ENCODE results near the gene RNF20.

RNF20 gene

DNA sequence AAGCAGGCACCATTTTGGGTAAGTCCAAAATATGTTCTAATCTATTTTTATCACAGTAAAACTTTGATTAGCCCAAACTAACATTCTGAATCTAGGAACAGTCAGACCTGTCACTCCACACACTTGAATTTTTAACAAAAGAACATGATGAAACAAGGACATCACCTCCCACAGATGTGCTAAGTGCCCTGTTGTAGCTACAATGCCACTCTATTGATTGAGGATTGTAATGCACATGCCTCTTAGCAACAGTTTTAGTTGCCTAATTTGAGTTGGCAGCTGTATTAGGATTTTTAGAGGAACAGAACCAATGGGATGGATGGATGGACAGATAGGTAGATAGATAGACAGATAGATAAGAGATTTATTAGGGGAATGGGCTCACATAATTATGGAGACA, 20.3 kb upstream of the RNF20 start:
- TF ChIP-seq ZNF791 (tag by site-specific recombination; IDR thresholded peaks at IDR 0.05) (no peak), ZNF169 (tag by site-specific recombination; IDR thresholded peaks at IDR 0.05) (no peak), ZNF501 (tag by site-specific recombination; IDR thresholded peaks at IDR 0.05) (no peak), ZNF560 (tag by site-specific recombination; IDR thresholded peaks at IDR 0.05; ENCODE audit: borderline replicate concordance) (no peak), KLF9 (tag by site-specific recombination; IDR thresholded peaks at IDR 0.05; ENCODE audit: low read depth) (no peak), ZEB2 (tag by site-specific recombination; IDR thresholded peaks at IDR 0.05) (no peak), MEIS1 (CRISPR knock-in tag; IDR thresholded peaks at IDR 0.05; ENCODE audit: borderline replicate concordance) (no peak), ZNF623 (tag by site-specific recombination; IDR thresholded peaks at IDR 0.05) (no peak), ZNF580 (tag by site-specific recombination; IDR thresholded peaks at IDR 0.05) (no peak), SP3 (tag by site-specific recombination; IDR thresholded peaks at IDR 0.05) (no peak), KLF7 (tag by site-specific recombination; IDR thresholded peaks at IDR 0.05; ENCODE audit: borderline replicate concordance) (no peak), ZNF404 (tag by site-specific recombination; IDR thresholded peaks at IDR 0.05) (no peak), ZFP69B (tag by site-specific recombination; IDR thresholded peaks at IDR 0.05) (no peak), ZNF148 (tag by site-specific recombination; IDR thresholded peaks at IDR 0.05; ENCODE audit: borderline replicate concordance) (no peak)
- ChIA-PET CTCF (interaction anchor here (0.9 to 2.5 kb wide), 2 partner anchors 16 to 64 kb away, joined by 3 to 15 read pairs; no protein-coding TSS in a partner anchor), POLR2A (interaction anchor here (1.3 kb wide), 1 partner anchor 27 kb away, joined by 4 read pairs; a partner anchor contains a TSS)
- no peak overlapping the region for H3K27ac ChIP-seq (ENCODE audit: extremely low read depth, low read depth, low read length)
- H3K36me3 ChIP-seq (ENCODE audit: control insufficient read depth in 2 of 2, insufficient read depth in 1 of 2, low read length in 2 of 2): no peaks in the 10 kb centered on the region
- no peaks in the 10 kb centered on the region for H3K4me1 ChIP-seq (ENCODE audit: control insufficient read depth, insufficient read depth, low read length)
- H3K4me3 ChIP-seq (ENCODE audit: low read depth, low read length): no peak overlapping the region
- H3K9me3 ChIP-seq (ENCODE audit: control insufficient read depth, insufficient read depth, low read depth, low read length): no peaks in the 10 kb centered on the region

DNA sequence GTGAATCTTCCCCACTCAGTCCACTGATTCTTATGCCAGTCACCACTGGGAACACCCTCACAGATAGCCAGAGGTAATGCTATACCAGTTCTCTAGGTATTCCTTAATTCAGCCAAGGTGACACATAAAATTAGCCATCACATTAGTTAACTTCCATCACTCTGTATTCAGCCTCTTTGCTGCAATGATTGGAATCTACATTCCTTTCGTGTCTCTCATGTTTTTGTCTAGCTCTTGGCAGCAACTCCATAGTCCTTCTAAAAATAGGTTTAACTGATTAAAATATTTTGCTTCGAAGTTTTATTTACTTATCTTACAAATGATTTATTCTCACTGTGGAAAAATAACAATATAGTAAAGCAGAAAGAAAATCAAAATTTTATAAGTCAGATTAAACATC, 19.6 kb upstream of the RNF20 start:
- Histone ChIP-seq H3K4me1 (ENCODE audit: control insufficient read depth, insufficient read depth, low read length) (no peaks in the 10 kb centered on the region), H3K9me3 (ENCODE audit: control insufficient read depth, insufficient read depth, low read depth, low read length) (no peaks in the 10 kb centered on the region), H3K27ac (ENCODE audit: extremely low read depth, low read depth, low read length) (no peak overlapping the region), H3K36me3 (ENCODE audit: control insufficient read depth in 2 of 2, insufficient read depth in 1 of 2, low read length in 2 of 2) (no peaks in the 10 kb centered on the region), H3K4me3 (ENCODE audit: low read depth, low read length) (no peak overlapping the region)
- TF ChIP-seq, protein P1, sequence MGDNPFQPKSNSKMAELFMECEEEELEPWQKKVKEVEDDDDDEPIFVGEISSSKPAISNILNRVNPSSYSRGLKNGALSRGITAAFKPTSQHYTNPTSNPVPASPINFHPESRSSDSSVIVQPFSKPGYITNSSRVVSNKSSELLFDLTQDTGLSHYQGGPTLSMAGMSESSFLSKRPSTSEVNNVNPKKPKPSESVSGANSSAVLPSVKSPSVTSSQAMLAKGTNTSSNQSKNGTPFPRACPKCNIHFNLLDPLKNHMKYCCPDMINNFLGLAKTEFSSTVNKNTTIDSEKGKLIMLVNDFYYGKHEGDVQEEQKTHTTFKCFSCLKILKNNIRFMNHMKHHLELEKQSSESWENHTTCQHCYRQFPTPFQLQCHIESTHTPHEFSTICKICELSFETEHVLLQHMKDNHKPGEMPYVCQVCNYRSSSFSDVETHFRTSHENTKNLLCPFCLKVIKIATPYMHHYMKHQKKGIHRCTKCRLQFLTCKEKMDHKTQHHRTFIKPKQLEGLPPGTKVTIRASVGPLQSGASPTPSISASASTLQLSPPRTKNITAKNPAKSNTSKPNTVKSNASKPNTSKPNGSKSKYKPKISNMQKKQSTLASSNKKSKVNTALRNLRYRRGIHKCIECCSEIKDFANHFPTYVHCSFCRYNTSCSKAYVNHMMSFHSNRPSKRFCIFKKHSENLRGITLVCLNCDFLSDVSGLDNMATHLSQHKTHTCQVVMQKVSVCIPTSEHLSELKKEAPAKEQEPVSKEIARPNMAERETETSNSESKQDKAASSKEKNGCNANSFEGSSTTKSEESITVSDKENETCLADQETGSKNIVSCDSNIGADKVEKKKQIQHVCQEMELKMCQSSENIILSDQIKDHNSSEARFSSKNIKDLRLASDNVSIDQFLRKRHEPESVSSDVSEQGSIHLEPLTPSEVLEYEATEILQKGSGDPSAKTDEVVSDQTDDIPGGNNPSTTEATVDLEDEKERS (tag by site-specific recombination; IDR thresholded peaks at IDR 0.05): no peak
- TF ChIP-seq BCL6B (tag by site-specific recombination; IDR thresholded peaks at IDR 0.05) (no peak), ZNF354C (tag by site-specific recombination; IDR thresholded peaks at IDR 0.05; ENCODE audit: borderline replicate concordance, low read depth) (no peak), ZNF624 (tag by site-specific recombination; IDR thresholded peaks at IDR 0.05) (no peak), ZNF473 (tag by site-specific recombination; IDR thresholded peaks at IDR 0.05) (no peak), ZNF521 (tag by site-specific recombination; IDR thresholded peaks at IDR 0.05) (no peak), ZNF792 (tag by site-specific recombination; IDR thresholded peaks at IDR 0.05) (no peak), ZBTB7A (tag by site-specific recombination; IDR thresholded peaks at IDR 0.05; ENCODE audit: low read depth) (no peak), WT1 (tag by site-specific recombination; IDR thresholded peaks at IDR 0.05) (no peak), ZNF544 (tag by site-specific recombination; IDR thresholded peaks at IDR 0.05) (no peak)
- TF ChIP-seq, protein P2, sequence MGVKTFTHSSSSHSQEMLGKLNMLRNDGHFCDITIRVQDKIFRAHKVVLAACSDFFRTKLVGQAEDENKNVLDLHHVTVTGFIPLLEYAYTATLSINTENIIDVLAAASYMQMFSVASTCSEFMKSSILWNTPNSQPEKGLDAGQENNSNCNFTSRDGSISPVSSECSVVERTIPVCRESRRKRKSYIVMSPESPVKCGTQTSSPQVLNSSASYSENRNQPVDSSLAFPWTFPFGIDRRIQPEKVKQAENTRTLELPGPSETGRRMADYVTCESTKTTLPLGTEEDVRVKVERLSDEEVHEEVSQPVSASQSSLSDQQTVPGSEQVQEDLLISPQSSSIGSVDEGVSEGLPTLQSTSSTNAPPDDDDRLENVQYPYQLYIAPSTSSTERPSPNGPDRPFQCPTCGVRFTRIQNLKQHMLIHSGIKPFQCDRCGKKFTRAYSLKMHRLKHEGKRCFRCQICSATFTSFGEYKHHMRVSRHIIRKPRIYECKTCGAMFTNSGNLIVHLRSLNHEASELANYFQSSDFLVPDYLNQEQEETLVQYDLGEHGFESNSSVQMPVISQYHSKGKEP (tag by site-specific recombination; IDR thresholded peaks at IDR 0.05): no peak
- ChIA-PET POLR2A (interaction anchor here (1.3 kb wide), 1 partner anchor 27 kb away, joined by 4 read pairs; a partner anchor contains a TSS), CTCF (interaction anchor here (2.5 kb wide), 1 partner anchor 65 kb away, joined by 15 read pairs; no protein-coding TSS in a partner anchor)

Data from HEK293 (cell line).